Measurements from ENCODE around the gene MSL1. TPM values are rescaled to one million over a fixed set of nuclear protein-coding genes. Genes with fewer than 3 reads are reported as not detected.
A peak's percentile ranks its signal among the peaks of the same experiment; 100 is the strongest.

MSL1 gene, protein sequence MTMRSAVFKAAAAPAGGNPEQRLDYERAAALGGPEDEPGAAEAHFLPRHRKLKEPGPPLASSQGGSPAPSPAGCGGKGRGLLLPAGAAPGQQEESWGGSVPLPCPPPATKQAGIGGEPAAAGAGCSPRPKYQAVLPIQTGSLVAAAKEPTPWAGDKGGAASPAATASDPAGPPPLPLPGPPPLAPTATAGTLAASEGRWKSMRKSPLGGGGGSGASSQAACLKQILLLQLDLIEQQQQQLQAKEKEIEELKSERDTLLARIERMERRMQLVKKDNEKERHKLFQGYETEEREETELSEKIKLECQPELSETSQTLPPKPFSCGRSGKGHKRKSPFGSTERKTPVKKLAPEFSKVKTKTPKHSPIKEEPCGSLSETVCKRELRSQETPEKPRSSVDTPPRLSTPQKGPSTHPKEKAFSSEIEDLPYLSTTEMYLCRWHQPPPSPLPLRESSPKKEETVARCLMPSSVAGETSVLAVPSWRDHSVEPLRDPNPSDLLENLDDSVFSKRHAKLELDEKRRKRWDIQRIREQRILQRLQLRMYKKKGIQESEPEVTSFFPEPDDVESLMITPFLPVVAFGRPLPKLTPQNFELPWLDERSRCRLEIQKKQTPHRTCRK
- total RNA-seq: 10 to 100 TPM; 62.7 to 66.7 TPM

DNA sequence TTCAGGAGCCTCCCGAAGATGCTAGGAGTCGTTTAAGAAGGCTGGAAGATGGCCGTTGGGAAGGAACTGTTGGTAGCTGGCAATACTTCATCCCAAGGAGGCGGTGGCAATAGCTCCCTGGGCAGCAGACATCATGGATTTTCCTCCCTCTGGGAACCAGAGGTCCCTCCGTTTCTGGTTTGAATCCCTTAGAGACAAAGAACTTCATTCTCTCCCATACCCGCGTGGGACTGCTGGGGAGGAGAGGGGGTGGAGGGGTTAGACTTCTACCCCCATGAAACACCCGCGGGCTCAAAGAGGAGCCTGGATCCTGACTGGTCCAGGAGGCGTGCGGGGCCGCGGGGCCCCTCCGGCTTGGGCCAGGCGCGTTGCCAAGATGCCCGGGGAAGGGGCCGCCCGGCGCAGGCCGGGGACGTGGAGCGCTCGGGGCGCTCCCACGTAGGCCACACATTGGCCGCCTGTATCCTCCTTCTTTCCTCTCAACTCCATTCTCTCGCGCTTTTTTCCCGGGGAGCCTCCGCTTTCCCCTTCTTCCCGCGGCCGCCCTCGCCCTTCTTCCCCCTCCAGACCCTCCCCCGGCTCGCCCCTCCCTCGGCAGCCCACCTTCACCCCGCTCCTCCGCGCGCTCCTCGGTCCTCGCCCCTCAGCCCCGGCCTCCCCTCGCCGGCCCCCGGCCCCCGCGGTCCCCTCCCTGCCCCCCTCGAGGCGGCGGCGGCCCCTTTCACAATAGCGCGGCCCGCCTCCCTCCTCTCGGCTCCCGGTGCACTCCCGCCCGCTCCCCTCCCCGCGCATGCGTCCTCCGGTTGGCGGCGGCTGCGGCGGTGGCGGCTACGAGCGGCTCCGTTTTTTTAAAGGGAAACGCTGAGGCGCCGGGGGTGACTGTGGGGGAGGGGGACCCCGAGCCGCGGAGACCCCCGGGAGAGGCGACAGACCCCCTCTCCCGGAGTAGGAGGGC lies at the start of gene MSL1:
TSS of gene MSL1 (plus strand) at position 791 of the 955 bp plus-strand sequence. CDS start 642 bp downstream, outside the sequence.
- Mint-ChIP-seq H3K27me3 (no peaks in the 10 kb centered on the region), H3K27ac (peak within 1 kb of the TSS; percentile 78), H3K4me3 (peak within 1 kb of the TSS; percentile 79), H3K4me1 (peaks cover 28% of the 10 kb centered on the region), H3K9me3 (no peaks in the 10 kb centered on the region), H3K36me3 (peaks cover 24% of the 10 kb centered on the region)
- peak; percentile 89 for DNase-seq

DNA sequence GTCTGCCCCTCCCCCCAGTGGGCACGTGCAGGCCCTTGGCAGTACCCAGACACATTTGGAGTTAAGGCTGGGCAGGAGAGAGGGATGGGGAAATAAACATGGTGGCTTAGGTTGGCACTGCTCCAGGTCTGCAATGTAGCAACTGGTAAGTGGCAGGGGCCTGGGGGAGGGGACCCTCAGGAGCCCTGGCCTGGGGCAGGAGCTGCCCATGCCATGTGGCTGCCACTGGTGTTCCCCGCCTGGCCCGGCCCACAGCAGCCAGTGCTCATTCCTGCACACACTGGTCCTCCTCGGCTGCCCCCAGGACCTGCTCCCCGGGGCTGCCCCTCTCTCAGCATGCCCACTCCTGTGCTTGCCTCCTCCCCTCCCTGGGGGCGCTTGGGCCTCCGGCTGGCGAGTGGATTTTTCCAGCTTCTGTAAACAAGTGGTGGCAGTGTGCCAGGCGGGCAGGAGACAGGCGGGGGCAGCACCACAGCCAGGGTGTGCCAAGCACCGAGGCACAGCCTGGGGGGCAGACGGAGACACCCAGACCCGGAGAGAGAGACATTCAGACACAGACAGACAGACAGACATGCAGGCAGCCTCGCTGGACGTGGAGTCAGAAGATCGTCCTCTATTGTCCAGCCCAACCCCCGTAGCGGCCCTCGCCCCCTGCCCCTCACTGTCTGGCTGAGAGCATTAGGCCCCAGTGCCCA lies 49.6 kb upstream of the MSL1 start:
- H3K4me3 Mint-ChIP-seq: no peak overlapping the region
- H3K9me3 Mint-ChIP-seq: no peaks in the 10 kb centered on the region
- no peaks in the 10 kb centered on the region for H3K27me3 Mint-ChIP-seq
- no peak for DNase-seq
- no peak overlapping the region for H3K27ac Mint-ChIP-seq
- H3K4me1 Mint-ChIP-seq: peaks cover 44% of the 10 kb centered on the region
- H3K36me3 Mint-ChIP-seq: no peaks in the 10 kb centered on the region

DNA sequence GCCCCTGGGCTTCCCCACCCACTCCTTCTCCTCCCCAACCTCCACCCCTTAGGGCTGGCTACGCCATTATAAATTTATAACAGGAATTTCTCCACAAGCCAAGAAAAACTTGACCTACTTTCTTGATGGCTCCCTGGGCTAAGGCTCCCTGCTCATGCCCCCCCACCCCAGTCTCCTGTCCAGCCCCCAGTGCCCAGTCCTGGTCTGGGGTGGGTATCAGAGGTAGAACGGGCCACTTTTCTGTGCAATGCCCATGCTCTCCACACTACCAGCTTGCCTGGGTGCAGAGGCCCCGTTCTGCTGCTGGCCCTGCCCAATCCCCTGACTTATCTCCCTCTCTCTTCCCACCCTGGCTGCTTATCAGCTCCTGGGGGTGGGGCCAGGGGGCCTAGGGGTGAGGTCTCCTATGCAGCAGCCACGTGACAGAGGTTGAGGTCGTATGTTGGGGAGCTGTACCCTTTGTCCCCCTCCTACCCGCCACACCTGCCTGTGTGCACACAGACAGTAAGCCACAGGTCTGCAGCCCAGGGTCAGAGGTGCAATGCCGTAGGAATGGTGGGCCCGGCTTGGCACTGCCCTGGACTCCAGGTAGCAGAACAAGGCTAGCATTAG lies 48.9 kb upstream of the MSL1 start:
- Mint-ChIP-seq H3K4me3 (no peak overlapping the region), H3K27ac (no peak overlapping the region), H3K9me3 (no peaks in the 10 kb centered on the region), H3K4me1 (peaks cover 41% of the 10 kb centered on the region), H3K36me3 (no peaks in the 10 kb centered on the region), H3K27me3 (no peaks in the 10 kb centered on the region)
- DNase-seq: no peak

DNA sequence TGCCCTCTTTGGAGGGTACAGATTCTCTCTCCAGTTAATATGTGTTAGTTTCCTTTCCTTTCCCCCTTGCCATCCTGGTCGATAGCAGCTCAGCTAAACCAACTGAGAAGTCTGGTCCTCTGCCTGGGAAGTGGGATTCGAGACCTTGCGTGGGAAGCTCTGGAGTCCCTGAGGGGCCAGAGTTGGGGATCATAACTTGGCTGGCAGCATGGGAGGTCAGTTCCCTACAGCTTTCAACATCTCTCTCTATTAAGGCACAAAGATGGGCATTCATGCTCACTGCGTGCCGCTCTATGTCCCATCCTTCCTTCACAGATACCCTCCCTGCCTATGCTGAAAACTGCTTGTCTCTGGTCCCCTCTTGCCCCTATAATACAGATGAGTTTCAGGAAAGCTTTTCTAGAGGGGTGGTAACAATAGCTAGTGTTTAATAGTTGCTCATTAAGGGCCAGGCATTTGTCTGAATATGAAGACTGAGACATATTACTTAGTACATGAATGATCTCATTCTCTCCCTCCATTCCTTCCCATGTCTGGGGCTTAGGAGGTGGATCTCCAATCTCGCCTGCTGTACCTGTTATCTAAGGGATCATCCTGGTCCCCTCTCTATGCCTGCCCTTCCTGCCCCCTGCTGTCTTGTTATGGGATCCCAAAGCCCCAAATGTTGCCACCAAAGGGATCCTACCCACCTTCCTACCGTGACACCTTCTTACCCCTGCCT lies 48.2 kb upstream of the MSL1 start:
- Mint-ChIP-seq H3K4me1 (peaks cover 33% of the 10 kb centered on the region), H3K36me3 (no peaks in the 10 kb centered on the region), H3K4me3 (no peak overlapping the region), H3K9me3 (no peaks in the 10 kb centered on the region), H3K27me3 (no peaks in the 10 kb centered on the region), H3K27ac (no peak overlapping the region)
- DNase-seq: no peak

DNA sequence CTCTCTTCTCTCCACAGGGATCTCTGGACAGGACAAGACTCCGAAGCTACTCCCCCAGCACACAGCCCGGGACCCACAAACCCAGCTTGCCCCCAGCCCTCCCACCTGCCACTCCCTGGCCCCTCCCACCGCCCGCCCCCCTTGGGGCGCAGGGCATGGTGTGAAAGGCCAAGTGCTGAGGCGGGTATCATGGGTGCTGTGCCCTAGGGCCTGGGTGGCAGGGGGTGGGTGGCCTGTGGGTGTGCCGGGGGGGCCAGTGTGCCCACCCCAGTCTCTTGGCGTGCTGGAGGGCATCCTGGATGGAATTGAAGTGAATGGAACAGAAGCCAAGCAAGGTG lies 47.6 kb upstream of the MSL1 start:
- Mint-ChIP-seq H3K27ac (no peak overlapping the region), H3K27me3 (no peaks in the 10 kb centered on the region), H3K9me3 (no peaks in the 10 kb centered on the region), H3K4me1 (peaks cover 29% of the 10 kb centered on the region), H3K36me3 (no peaks in the 10 kb centered on the region), H3K4me3 (no peak overlapping the region)
- no peak for DNase-seq

DNA sequence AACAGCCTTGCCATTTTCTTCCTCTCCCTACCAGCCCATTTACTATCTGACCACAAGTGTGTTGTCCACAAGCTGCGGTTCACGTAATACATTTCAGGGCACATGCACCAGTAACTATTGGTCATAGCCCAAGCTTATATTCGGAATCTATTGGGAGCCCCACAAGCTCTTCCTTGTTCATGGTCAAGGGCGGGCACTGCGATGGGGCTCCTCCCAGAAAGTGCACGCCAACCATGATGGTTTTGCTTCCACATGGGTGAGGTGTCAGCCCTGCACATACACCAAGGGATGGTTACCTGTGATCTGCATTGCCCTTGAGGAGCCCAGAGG lies 46.9 kb upstream of the MSL1 start:
- peaks cover 22% of the 10 kb centered on the region for H3K4me1 Mint-ChIP-seq
- no peaks in the 10 kb centered on the region for H3K9me3 Mint-ChIP-seq
- no peaks in the 10 kb centered on the region for H3K27me3 Mint-ChIP-seq
- no peaks in the 10 kb centered on the region for H3K36me3 Mint-ChIP-seq
- no peak for DNase-seq
- H3K27ac Mint-ChIP-seq: no peak overlapping the region
- no peak overlapping the region for H3K4me3 Mint-ChIP-seq

DNA sequence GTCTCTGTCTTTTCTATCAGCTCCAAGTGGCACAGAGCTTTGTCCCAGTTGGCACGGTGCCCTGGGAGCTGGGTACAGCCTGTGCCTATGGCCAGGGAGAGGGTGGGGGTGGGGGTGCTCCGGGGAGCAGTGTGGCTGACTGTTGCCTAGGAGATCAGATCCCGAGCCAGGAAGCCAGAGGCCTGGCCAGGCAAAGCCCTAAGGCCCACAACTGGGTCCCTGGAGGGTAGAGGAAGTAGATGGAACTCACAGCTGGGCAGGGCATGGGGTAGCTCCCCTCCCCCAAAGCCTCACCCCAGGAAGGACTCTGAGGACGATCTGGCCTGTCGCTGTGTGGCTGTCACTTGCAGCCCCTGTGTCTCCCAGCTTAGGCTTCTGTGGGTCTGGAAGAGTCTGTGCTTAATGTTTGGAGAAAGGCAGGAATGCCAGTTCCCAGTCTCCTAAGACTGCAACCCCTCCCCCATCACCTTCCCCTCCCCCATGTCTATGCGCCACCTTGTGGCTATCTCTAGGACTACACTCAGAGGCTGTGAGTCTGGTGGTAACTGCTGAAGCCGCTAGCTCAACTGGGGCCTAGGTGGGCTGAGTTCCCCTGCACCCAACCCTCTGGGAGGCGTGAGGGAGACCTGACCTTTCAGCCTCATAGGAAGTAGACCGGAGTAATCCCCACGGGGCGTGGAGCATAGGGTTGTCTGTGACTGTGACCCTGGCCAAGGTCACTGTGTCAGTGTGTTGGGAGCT lies 46.4 kb upstream of the MSL1 start:
- Mint-ChIP-seq H3K4me3 (no peak overlapping the region), H3K9me3 (no peaks in the 10 kb centered on the region), H3K27ac (peak overlapping the region; percentile 70), H3K36me3 (no peaks in the 10 kb centered on the region), H3K27me3 (no peaks in the 10 kb centered on the region), H3K4me1 (peaks cover 17% of the 10 kb centered on the region)
- DNase-seq: peak; percentile 61

DNA sequence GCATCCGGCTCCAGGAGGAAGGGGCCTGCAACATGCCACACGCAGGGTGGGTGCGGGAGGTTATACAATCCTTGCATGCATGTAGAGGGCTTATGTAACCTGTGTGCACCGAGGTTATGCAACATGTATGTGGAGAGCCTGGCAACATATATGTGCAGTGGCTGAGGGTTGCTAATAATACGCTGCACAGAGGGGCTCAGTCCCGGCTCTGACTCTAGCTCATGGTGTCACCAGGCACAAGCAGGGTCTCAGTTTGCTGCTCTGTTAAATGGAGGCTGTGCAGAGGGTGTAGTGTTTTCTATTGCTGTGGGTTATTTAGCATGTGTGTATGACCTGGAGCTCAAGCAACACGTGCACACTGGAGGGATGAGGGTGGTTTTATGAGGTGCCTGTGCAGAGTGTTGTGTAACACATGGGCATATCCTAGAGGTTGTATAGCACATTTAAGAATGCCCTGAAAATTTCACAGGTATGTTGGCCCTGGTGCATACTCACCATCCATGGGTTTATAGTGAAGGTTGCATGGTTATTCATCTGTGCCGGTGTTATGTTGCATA lies 45.8 kb upstream of the MSL1 start:
- Mint-ChIP-seq H3K27me3 (no peaks in the 10 kb centered on the region), H3K4me1 (peaks cover 13% of the 10 kb centered on the region), H3K4me3 (no peak overlapping the region), H3K36me3 (no peaks in the 10 kb centered on the region), H3K9me3 (no peaks in the 10 kb centered on the region), H3K27ac (peak overlapping the region; percentile 70)
- no peak for DNase-seq

DNA sequence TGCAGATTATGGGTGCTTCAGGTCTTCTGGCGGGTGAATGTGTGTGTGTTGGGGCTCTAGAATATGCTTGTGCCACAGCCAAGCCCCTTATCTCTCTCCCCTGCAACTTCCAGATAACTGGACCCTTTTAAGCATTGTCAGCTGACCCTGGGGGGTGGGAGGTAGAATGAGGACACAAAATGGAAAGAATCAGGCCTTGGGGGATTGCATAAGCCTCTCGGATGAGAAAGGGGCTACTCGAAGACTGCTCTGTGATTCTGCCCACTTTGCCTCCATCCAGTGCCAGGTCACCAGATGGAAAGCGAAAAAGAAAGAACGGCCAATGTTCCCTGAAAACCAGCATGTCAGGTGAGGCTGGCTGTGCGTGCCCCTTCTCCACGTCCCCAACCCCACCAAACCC lies 45.2 kb upstream of the MSL1 start:
- Mint-ChIP-seq H3K4me1 (peaks cover 12% of the 10 kb centered on the region), H3K9me3 (no peaks in the 10 kb centered on the region), H3K27me3 (no peaks in the 10 kb centered on the region), H3K27ac (no peak overlapping the region), H3K36me3 (no peaks in the 10 kb centered on the region), H3K4me3 (no peak overlapping the region)
- DNase-seq: no peak

DNA sequence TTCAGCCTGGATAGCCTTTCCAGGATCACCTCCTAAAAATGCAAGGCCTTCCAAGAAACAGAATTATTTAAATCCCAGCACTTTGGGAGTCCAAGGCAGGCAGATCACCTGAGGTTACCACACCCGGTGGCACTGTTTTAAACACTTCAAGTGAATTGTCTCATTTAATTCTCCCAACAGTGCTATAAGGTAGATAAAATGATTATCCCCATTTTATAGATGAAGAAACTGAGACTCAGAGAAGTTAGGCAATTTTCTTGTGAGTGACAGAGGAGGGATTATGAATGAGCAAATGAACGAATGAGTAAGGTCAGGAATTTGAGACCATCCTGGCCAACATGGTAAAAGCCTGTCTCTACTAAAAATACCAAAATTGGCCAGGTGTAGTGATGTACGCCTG lies 42.2 kb upstream of the MSL1 start:
- H3K36me3 Mint-ChIP-seq: peaks cover 2% of the 10 kb centered on the region
- H3K4me3 Mint-ChIP-seq: no peak overlapping the region
- H3K27ac Mint-ChIP-seq: no peak overlapping the region
- peaks cover 9% of the 10 kb centered on the region for H3K4me1 Mint-ChIP-seq
- H3K9me3 Mint-ChIP-seq: no peaks in the 10 kb centered on the region
- H3K27me3 Mint-ChIP-seq: no peaks in the 10 kb centered on the region
- DNase-seq: no peak

DNA sequence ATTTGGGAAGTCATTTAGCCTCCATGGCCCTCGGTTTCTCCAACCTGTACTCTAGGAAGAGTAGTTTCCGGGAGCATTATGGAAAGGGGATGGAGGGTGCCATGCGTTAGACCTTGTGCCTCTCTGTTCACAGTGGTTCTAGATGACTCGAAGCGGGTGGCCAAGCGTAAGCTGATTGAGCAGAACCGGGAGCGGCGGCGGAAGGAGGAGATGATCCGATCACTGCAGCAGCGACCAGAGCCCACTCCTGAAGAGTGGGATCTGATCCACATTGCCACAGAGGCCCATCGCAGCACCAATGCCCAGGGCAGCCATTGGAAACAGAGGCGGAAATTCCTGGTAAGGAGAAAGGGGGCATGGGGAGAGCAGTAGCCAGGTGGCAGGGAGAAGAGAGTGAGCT lies 37.3 kb upstream of the MSL1 start:
- Mint-ChIP-seq H3K36me3 (peaks cover 8% of the 10 kb centered on the region), H3K4me3 (no peak overlapping the region)

DNA sequence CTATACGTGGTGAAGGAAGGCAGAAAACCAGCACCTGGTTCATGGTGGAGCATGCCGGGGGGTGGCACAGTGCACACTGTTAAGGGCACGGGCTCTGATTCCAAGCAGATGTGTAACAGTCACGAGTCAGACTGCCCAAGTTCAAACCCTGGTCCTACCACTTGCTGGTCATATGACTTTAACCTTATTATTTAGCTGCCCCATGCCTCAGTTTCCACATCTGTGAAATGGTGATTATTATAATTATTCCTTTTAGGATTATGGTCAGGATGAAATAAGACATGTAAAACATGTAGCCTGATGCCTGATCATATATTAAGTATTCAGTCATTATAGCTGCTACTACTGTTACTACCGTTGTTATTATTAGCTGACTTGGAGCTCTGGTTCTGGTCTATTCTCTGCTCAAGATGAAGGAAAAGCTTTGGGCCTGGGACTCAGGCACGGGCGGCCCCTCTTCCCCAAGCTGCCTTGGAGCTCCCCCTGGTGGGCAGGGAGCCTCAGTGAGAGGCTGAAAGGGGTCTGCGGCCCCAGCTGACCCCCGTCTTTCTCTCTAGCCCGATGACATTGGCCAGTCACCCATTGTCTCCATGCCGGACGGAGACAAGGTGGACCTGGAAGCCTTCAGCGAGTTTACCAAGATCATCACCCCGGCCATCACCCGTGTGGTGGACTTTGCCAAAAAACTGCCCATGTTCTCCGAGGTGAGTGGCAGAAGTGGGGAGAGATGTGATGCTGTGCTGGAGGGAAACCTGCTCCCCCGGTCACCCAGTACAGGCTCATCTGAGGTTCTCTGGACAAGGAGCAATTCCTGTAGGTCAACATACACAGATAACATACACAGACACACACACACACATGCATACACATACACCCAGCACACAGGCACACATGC lies 35.4 kb upstream of the MSL1 start:
- Mint-ChIP-seq H3K9me3 (no peaks in the 10 kb centered on the region), H3K27ac (no peak overlapping the region), H3K4me3 (no peak overlapping the region), H3K36me3 (peaks cover 8% of the 10 kb centered on the region), H3K27me3 (no peaks in the 10 kb centered on the region), H3K4me1 (peaks cover 2% of the 10 kb centered on the region)
- DNase-seq: peak; percentile 62

More for the DNA sequence above, 37.3 kb upstream of the MSL1 start:
- Mint-ChIP-seq H3K27ac (no peak overlapping the region), H3K9me3 (no peaks in the 10 kb centered on the region), H3K27me3 (no peaks in the 10 kb centered on the region), H3K4me1 (no peaks in the 10 kb centered on the region)
- DNase-seq: no peak
